K562 (cell line): ENCODE measurements around the gene NMT1. TPM values are rescaled to one million over a fixed set of nuclear protein-coding genes. Genes with fewer than 3 reads are reported as not detected.
A peak's percentile ranks its signal among the peaks of the same experiment; 100 is the strongest.

Experiments used
- CBFA2T2 ChIP-seq: fragments of 450-650 bp; conservative IDR thresholded peaks from 2 replicates; pipeline ENCODE4 v1.6.1; 2017; ENCODE audit warnings: mild to moderate bottlenecking
- ERF ChIP-seq: fragments of 450-650 bp; formaldehyde crosslinking; IDR thresholded peaks from 2 replicates; pipeline ENCODE4 v1.4.0; 2020; ENCODE audit warnings: mild to moderate bottlenecking, mixed read lengths
- HNRNPL ChIP-seq: fragments of 200-400 bp; formaldehyde crosslinking; IDR thresholded peaks from 2 replicates; pipeline ENCODE4 v1.6.1; 2017; ENCODE audit warnings: low read depth, mild to moderate bottlenecking, low read length
- LCOR ChIP-seq: sonication (generic); formaldehyde crosslinking; IDR thresholded peaks from 2 replicates; pipeline ENCODE4 v1.8.0; 2022; ENCODE audit warnings: mild to moderate bottlenecking, missing genetic modification reagents
- PHF8 ChIP-seq: fragments of 200-600 bp; sonication (generic); IDR thresholded peaks from 2 replicates; pipeline ENCODE4 v1.6.1; 2012; ENCODE audit warnings: mixed run types, mild to moderate bottlenecking, inconsistent platforms, low read length, moderate library complexity, borderline replicate concordance
- POLR2A ChIP-seq: fragments of 450-650 bp; conservative IDR thresholded peaks from 2 replicates; pipeline ENCODE4 v1.6.1; 2016
- POLR2AphosphoS2 ChIP-seq: IDR thresholded peaks from 2 replicates; pipeline ENCODE4 v1.6.1; 2012; ENCODE audit warnings: low read length, improper control_type of control experiment
- RAD21 ChIP-seq, 2 experiments: fragments of 250-450 bp in 1 of 2; fragments of 450-650 bp in 1 of 2; sonication (Bioruptor Pico) in 1 of 2; formaldehyde crosslinking in 1 of 2; IDR thresholded peaks in 1 of 2; conservative IDR thresholded peaks in 1 of 2; 2 replicates each; pipeline versions ENCODE4 v1.4.0 to v1.8.0; 2020 to 2022; ENCODE audit warnings: mild to moderate bottlenecking in 2 of 2, moderate library complexity in 1 of 2
- SNIP1 ChIP-seq: fragments of 450-650 bp; IDR thresholded peaks from 2 replicates; pipeline ENCODE4 v1.7.1; 2017; ENCODE audit warnings: low read depth, mild to moderate bottlenecking
- WHSC1 ChIP-seq: IDR thresholded peaks from one replicate; pipeline ENCODE4 v1.6.1; 2012; ENCODE audit warnings: low read length, control low read depth, inconsistent platforms
- ZNF23 ChIP-seq: fragments of 250-450 bp; sonication (Bioruptor Pico); IDR thresholded peaks from 2 replicates; pipeline ENCODE4 v1.4.0; 2020; ENCODE audit warnings: mild to moderate bottlenecking
- ZNF263 ChIP-seq: sonication (generic); formaldehyde crosslinking; IDR thresholded peaks from 2 replicates; pipeline ENCODE4 v1.8.0; 2022; ENCODE audit warnings: mild to moderate bottlenecking, missing genetic modification reagents, borderline replicate concordance
- polyA plus RNA-seq, 8 experiments: library from polyadenylated mRNA; depleted of rRNA in 4 of 8; stranded (reverse) in 5 of 8; unstranded in 3 of 8; fragments of >200 nt; fragmentation: Nextera tagmentation in 2 of 8; fragmentation: Illumina TruSeq in 1 of 8; extraction: Ambion mirVana in 2 of 8; extraction: Trizol in 1 of 8; gene quantifications; 2 replicates each; pipeline versions ENCODE4 v1.2.1 to v1.2.3, GENCODE V29; 2011 to 2014; ENCODE audit warnings: inconsistent platforms in 1 of 8, missing spikeins in 1 of 8
- total RNA-seq, 7 experiments: library from RNA; depleted of rRNA in 6 of 7; stranded (reverse); fragments of >200 nt in 6 of 7; fragmentation: Illumina TruSeq in 2 of 7; extraction: Trizol in 2 of 7; gene quantifications; 2 replicates each; pipeline versions ENCODE4 v1.2.1 to v1.2.3, GENCODE V29; 2011 to 2021; ENCODE audit warnings: low replicate concordance in 1 of 7
- TF ChIP-seq, protein P1 (sequence below): fragments of 250-450 bp; sonication (Bioruptor Pico); IDR thresholded peaks from 2 replicates; pipeline ENCODE4 v1.5.0; 2021; ENCODE audit warnings: mild to moderate bottlenecking, moderate library complexity
- TF ChIP-seq, protein P2 (sequence below), 2 experiments: fragments of 450-650 bp; conservative IDR thresholded peaks; 2 replicates each; pipeline ENCODE4 v1.6.1; 2017; ENCODE audit warnings: mild to moderate bottlenecking in 2 of 2, moderate library complexity in 2 of 2
- TF ChIP-seq, protein P3 (sequence below): fragments of 250-450 bp; sonication (Bioruptor Pico); IDR thresholded peaks from 2 replicates; pipeline ENCODE4 v1.4.0; 2020; ENCODE audit warnings: borderline replicate concordance
- TF ChIP-seq, protein P4 (sequence below): fragments of 250-450 bp; sonication (Bioruptor Pico); IDR thresholded peaks from 2 replicates; pipeline ENCODE4 v1.4.0; 2020; ENCODE audit warnings: mild to moderate bottlenecking

The NMT1 gene
- total and polyA plus RNA-seq, 9 of the 15 experiments (the other 6 are each of a cell fraction or from before 2014, with no cell fraction given) = 86.7 to 569 (median 213) TPM

DNA sequence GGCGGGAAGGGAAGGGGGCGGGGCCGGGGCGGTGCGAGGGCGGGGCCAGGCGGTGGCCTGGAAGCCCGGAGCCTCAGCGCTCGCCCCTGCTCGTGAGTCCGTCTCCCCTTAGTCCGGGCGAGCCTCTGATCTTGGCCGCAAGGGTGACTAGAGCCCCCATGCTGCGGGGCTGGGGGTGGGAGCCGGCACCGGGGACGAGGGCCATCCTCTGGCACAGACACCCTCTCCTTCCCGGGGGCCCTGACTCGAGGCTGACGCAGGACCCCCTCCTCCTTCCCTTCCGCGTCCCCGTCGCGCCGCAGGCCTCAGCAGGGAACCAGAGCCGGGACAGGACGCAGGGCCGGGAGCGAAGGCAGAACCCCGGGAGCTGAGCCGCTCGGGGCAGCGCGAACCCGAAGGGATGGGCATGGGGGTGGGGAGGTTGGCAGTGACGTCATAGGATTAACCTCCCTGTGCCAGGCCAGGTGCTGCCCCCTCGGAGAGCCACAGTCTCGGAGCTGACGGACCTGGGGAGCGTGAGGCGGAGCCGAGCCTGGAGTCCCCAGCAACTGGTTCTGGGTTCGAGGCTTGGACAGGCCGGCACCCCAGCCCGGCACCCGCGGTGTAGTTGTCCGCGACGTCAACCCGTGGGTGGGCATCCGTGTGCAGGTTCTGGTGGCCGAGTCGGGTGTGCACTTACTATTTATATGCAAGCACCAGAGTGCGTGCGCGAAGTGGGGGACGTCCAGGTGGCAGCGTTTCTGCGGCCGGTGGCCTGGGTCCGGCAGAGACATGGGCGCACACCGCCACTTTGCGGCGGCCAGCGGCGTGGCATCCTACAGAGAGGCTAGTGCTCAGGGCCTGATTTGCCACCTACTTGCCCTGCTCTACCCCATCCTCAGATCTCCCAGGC, 71.7 kb downstream of the NMT1 start (continued):
- no peak for TF ChIP-seq POLR2AphosphoS2
- no peak for TF ChIP-seq CBFA2T2
- TF ChIP-seq WHSC1 = no peak
- TF ChIP-seq RAD21 (CRISPR knock-in tag; conservative IDR thresholded peaks at IDR 0.05 in 1 of 2, IDR thresholded peaks at IDR 0.05 in 1 of 2) = peak; percentile 60 to 82
- TF ChIP-seq, protein P1, sequence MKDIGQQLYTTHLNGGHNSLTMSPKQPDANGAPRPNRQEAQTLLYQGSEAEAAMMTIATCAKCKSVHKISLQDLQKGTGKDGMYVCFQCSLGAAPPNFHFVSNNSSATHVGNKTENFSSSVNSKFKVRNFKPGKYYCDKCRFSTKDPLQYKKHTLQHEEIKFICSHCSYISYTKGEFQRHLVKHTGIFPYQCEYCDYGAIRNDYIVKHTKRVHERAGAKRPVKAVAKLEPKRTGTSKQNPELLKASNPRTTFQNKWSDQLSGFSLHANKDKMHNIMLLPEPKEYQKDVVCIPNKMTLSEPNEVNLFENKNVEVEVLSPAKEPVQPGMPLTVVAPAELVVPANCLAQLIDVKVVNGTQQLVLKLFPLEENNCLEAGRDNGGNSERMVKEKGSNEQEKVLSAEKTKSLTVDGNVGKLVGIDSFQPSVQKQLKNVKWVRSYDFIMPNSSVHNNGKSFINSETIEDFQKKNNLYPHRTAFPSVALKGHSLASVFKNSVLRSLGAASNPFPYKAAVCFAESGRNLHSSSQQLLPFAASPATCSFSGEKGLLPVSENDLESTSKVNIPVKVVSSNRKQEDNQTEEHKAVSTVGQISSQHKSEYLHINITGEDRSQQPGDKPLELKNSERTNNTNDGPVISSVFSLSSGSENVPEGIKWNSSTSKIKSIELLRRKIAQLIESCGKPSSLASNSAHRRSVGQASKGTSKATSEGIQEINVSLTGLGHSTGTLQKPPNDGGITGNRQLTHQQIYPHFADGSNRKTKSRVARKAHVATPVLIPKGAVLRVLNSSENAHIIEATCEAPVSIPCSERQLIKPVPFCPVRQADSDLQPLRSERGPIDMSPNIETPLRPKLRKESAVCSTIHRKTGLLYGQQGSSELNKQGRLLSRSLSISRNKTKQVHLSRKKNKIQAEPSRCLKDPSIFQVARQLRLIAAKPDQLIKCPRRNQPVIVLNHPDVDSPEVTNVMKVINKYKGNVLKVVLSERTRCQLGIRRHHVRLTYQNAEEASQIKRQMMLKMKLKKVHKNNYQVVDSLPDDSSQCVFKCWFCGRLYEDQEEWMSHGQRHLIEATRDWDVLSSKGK = no peak
- TF ChIP-seq ZNF263 = 0 out of 2 replicates have a peak, but pooled peaks have one; percentile 26
- no peak for TF ChIP-seq ERF (CRISPR knock-in tag)
- peak; percentile 65; the same call in 1 of the 2 replicates for TF ChIP-seq PHF8
- TF ChIP-seq, protein P2, sequence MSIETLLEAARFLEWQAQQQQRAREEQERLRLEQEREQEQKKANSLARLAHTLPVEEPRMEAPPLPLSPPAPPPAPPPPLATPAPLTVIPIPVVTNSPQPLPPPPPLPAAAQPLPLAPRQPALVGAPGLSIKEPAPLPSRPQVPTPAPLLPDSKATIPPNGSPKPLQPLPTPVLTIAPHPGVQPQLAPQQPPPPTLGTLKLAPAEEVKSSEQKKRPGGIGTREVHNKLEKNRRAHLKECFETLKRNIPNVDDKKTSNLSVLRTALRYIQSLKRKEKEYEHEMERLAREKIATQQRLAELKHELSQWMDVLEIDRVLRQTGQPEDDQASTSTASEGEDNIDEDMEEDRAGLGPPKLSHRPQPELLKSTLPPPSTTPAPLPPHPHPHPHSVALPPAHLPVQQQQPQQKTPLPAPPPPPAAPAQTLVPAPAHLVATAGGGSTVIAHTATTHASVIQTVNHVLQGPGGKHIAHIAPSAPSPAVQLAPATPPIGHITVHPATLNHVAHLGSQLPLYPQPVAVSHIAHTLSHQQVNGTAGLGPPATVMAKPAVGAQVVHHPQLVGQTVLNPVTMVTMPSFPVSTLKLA (conservative IDR thresholded peaks at IDR 0.05) = peak; percentile 22 to 33; a peak in 2 of 4 replicates
- TF ChIP-seq, protein P3, sequence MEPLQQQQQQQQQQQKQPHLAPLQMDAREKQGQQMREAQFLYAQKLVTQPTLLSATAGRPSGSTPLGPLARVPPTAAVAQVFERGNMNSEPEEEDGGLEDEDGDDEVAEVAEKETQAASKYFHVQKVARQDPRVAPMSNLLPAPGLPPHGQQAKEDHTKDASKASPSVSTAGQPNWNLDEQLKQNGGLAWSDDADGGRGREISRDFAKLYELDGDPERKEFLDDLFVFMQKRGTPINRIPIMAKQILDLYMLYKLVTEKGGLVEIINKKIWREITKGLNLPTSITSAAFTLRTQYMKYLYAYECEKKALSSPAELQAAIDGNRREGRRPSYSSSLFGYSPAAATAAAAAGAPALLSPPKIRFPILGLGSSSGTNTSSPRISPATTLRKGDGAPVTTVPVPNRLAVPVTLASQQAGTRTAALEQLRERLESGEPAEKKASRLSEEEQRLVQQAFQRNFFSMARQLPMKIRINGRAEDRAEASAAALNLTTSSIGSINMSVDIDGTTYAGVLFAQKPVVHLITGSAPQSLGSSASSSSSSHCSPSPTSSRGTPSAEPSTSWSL (CRISPR knock-in tag) = 0 out of 2 replicates have a peak, but pooled peaks have one; percentile 62
- no peak for TF ChIP-seq ZNF23 (CRISPR knock-in tag)
- TF ChIP-seq POLR2A = peak; percentile 59; the same call in 1 of the 2 replicates
- TF ChIP-seq LCOR = no peak
- TF ChIP-seq HNRNPL = peak; percentile 80
- TF ChIP-seq, protein P4, sequence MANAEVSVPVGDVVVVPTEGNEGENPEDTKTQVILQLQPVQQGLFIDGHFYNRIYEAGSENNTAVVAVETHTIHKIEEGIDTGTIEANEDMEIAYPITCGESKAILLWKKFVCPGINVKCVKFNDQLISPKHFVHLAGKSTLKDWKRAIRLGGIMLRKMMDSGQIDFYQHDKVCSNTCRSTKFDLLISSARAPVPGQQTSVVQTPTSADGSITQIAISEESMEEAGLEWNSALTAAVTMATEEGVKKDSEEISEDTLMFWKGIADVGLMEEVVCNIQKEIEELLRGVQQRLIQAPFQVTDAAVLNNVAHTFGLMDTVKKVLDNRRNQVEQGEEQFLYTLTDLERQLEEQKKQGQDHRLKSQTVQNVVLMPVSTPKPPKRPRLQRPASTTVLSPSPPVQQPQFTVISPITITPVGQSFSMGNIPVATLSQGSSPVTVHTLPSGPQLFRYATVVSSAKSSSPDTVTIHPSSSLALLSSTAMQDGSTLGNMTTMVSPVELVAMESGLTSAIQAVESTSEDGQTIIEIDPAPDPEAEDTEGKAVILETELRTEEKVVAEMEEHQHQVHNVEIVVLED = no peak
- TF ChIP-seq SNIP1 = no peak
